ENCODE results near the gene TUT4. TPM values are rescaled to one million over a fixed set of nuclear protein-coding genes. Genes with fewer than 3 reads are reported as not detected.

TUT4 gene
- total RNA-seq, 1 donor from 2014 or later = 159 TPM

GRCh38 chr1:52400131-52400530 lies 152.8 kb downstream of the TUT4 start:
- no peak for DNase-seq

- no peak for DNase-seq
Measured at GRCh38 chr1:52399629-52400028, 153.3 kb downstream of the TUT4 start.

- no peak for DNase-seq
Measured at GRCh38 chr1:52393174-52393573, 159.7 kb downstream of the TUT4 start.

GRCh38 chr1:52386458-52386857 lies 166.4 kb downstream of the TUT4 start:
- no peak for DNase-seq

GRCh38 chr1:52385376-52385775 lies 167.5 kb downstream of the TUT4 start:
- no peak for DNase-seq

Other genes with a start within 250 kb of the TUT4 start
- 10.1 TPM for gene CC2D1B, start 186.9 kb downstream of the TUT4 start, total RNA-seq
- gene ORC1, start 148.7 kb downstream of the TUT4 start, total RNA-seq = 0.94 TPM
- 19.5 TPM for gene PRPF38A, start 148.5 kb downstream of the TUT4 start, total RNA-seq
- 20.9 TPM for gene GPX7, start 49.3 kb upstream of the TUT4 start, total RNA-seq
- gene SHISAL2A, start 80.1 kb upstream of the TUT4 start, total RNA-seq = not detected
- gene COA7, start 145.3 kb upstream of the TUT4 start, total RNA-seq = 25.6 TPM
- 162 TPM for gene ZYG11B, start 173.4 kb upstream of the TUT4 start, total RNA-seq

Data from occipital lobe (tissue), 2 donors.